Fibroblast of lung (primary cell): ENCODE measurements around the gene ARL2BP. TPM values are rescaled to one million over a fixed set of nuclear protein-coding genes. Genes with fewer than 3 reads are reported as not detected.

Source experiments
- DNase-seq, 2 donors: peaks; one replicate each; pipeline versions ENCODE4 v3.0.0 to v3.0.0-alpha.2; 2010; ENCODE audit warnings: low read depth in 2 of 2
- H2AFZ ChIP-seq: 2 replicates; pipeline ENCODE4 v1.5.1; 2012; ENCODE audit warnings: low read length, control low read depth, inconsistent platforms
- H3K27ac ChIP-seq: 2 replicates; pipeline ENCODE4 v1.5.1; 2011; ENCODE audit warnings: low read length, control low read depth; ENCODE audit not compliant: insufficient read depth
- H3K27me3 ChIP-seq: 2 replicates; pipeline ENCODE4 v1.5.1; 2011; ENCODE audit warnings: mild to moderate bottlenecking, low read length; ENCODE audit not compliant: control insufficient read depth, insufficient read depth
- H3K36me3 ChIP-seq: 2 replicates; pipeline ENCODE4 v1.5.1; 2011; ENCODE audit warnings: low read length; ENCODE audit not compliant: control insufficient read depth, insufficient read depth
- H3K4me1 ChIP-seq: 2 replicates; pipeline ENCODE4 v1.5.1; 2011; ENCODE audit warnings: low read length; ENCODE audit not compliant: control insufficient read depth, insufficient read depth; ENCODE audit errors: extremely low read depth
- H3K4me2 ChIP-seq: 2 replicates; pipeline ENCODE4 v1.5.1; 2011; ENCODE audit warnings: low read length, control low read depth; ENCODE audit not compliant: insufficient read depth; ENCODE audit errors: extremely low read depth
- H3K4me3 ChIP-seq, 4 experiments: fragments of 200-600 bp in 1 of 4; sonication (generic) in 1 of 4; replicated peaks in 1 of 4; 2 replicates each; pipeline ENCODE4 v1.5.1; 2011 to 2016; ENCODE audit warnings: low read length in 4 of 4, low read depth in 3 of 4, mild to moderate bottlenecking in 3 of 4, control low read depth in 2 of 4, inconsistent platforms in 1 of 4, mixed read lengths in 1 of 4; ENCODE audit not compliant: insufficient read depth in 1 of 4; ENCODE audit errors: control extremely low read depth in 1 of 4
- H3K79me2 ChIP-seq: 2 replicates; pipeline ENCODE4 v1.5.1; 2012; ENCODE audit warnings: mild to moderate bottlenecking, low read length, inconsistent platforms; ENCODE audit not compliant: control insufficient read depth, insufficient read depth
- H3K9ac ChIP-seq: 2 replicates; pipeline ENCODE4 v1.5.1; 2011; ENCODE audit warnings: mild to moderate bottlenecking, low read length, control low read depth; ENCODE audit not compliant: insufficient read depth
- H3K9me3 ChIP-seq: 2 replicates; pipeline ENCODE4 v1.5.1; 2012; ENCODE audit warnings: low read depth, low read length; ENCODE audit not compliant: control insufficient read depth, insufficient read depth
- H4K20me1 ChIP-seq: 2 replicates; pipeline ENCODE4 v1.5.1; 2011; ENCODE audit warnings: low read length; ENCODE audit not compliant: control insufficient read depth, insufficient read depth; ENCODE audit errors: extremely low read depth
- CTCF ChIP-seq, 2 donors: IDR thresholded peaks in 1 of 2; conservative IDR thresholded peaks in 1 of 2; 1 replicate in 1 of 2; 2 replicates in 1 of 2; pipeline ENCODE4 v1.5.1; 2011 to 2012; ENCODE audit warnings: low read length in 2 of 2, control low read depth in 1 of 2, inconsistent platforms in 1 of 2, low read depth in 1 of 2, mild to moderate bottlenecking in 1 of 2
- EZH2 ChIP-seq: IDR thresholded peaks from 2 replicates; pipeline ENCODE4 v1.5.1; 2012; ENCODE audit warnings: low read length, control low read depth, mild to moderate bottlenecking; ENCODE audit errors: missing control alignments
- polyA plus RNA-seq, 2 donors: library from polyadenylated mRNA; depleted of rRNA in 1 of 2; stranded (reverse) in 1 of 2; unstranded in 1 of 2; fragments of >200 nt; gene quantifications; 2 replicates each; pipeline ENCODE4 v1.2.1, GENCODE V29; 2011 to 2012; ENCODE audit warnings: missing spikeins in 1 of 2
- total RNA-seq: library from RNA; depleted of rRNA; stranded (reverse); fragments of >200 nt; gene quantifications from 2 replicates; pipeline ENCODE4 v1.2.1, GENCODE V29; 2014

Gene ARL2BP
- total and polyA plus RNA-seq, 2 donors (not counting 1 experiment from before 2014, with no cell fraction given), result 65.7 to 173 TPM

GRCh38 chr16:57251352-57251751, 6.3 kb downstream of the ARL2BP start:
- Histone ChIP-seq H3K27me3 (no peaks in the 10 kb centered on the region), H3K27ac (no peak overlapping the region), H2AFZ (no peak overlapping the region), H4K20me1 (no peaks in the 10 kb centered on the region), H3K9ac (no peak overlapping the region), H3K79me2 (peaks cover 3% of the 10 kb centered on the region), H3K4me3 (no peak overlapping the region), H3K36me3 (peaks cover 12% of the 10 kb centered on the region), H3K4me1 (no peaks in the 10 kb centered on the region), H3K9me3 (no peaks in the 10 kb centered on the region), H3K4me2 (no peak overlapping the region)
- TF ChIP-seq EZH2 (no peak), CTCF (conservative IDR thresholded peaks at IDR 0.05 in 1 of 2, IDR thresholded peaks at IDR 0.05 in 1 of 2; ENCODE audit: low read depth in 1 of 2, low read length in 2 of 2) (no peak)
- DNase-seq, result no peak

- Histone ChIP-seq H3K79me2 (no peaks in the 10 kb centered on the region), H2AFZ (no peak overlapping the region), H3K9me3 (no peaks in the 10 kb centered on the region), H3K4me1 (no peaks in the 10 kb centered on the region), H4K20me1 (no peaks in the 10 kb centered on the region), H3K4me2 (no peak overlapping the region), H3K27ac (no peak overlapping the region), H3K4me3 (no peak overlapping the region), H3K9ac (no peak overlapping the region), H3K36me3 (peaks cover 12% of the 10 kb centered on the region), H3K27me3 (no peaks in the 10 kb centered on the region)
- TF ChIP-seq CTCF (conservative IDR thresholded peaks at IDR 0.05 in 1 of 2, IDR thresholded peaks at IDR 0.05 in 1 of 2; ENCODE audit: low read depth in 1 of 2, low read length in 2 of 2) (no peak), EZH2 (no peak)
- no peak for DNase-seq
These were observed 7.2 kb downstream of the ARL2BP start for GRCh38 chr16:57252148-57252721.

GRCh38 chr16:57253466-57253865, 8.4 kb downstream of the ARL2BP start:
- no peak overlapping the region for H3K9ac ChIP-seq
- H3K4me2 ChIP-seq, result no peak overlapping the region
- H3K27me3 ChIP-seq, result no peaks in the 10 kb centered on the region
- H4K20me1 ChIP-seq, result no peaks in the 10 kb centered on the region
- peaks cover 9% of the 10 kb centered on the region for H3K36me3 ChIP-seq
- H3K27ac ChIP-seq, result no peak overlapping the region
- no peak overlapping the region for H2AFZ ChIP-seq
- DNase-seq, result no peak
- H3K4me3 ChIP-seq, result no peak overlapping the region
- no peaks in the 10 kb centered on the region for H3K4me1 ChIP-seq
- no peak for TF ChIP-seq CTCF (conservative IDR thresholded peaks at IDR 0.05 in 1 of 2, IDR thresholded peaks at IDR 0.05 in 1 of 2; ENCODE audit: low read depth in 1 of 2, low read length in 2 of 2)
- no peak for TF ChIP-seq EZH2
- H3K79me2 ChIP-seq, result no peaks in the 10 kb centered on the region
- H3K9me3 ChIP-seq, result no peaks in the 10 kb centered on the region
